Astrocyte of the cerebellum (primary cell): ENCODE results near the gene HM13.

Experiments used
- DNase-seq: peaks from one replicate; pipeline ENCODE4 v3.0.0-alpha.2; 2011; ENCODE audit warnings: low read depth
- H3K4me3 ChIP-seq: 2 replicates; pipeline ENCODE4 v1.5.1; 2011; ENCODE audit warnings: mild to moderate bottlenecking, low read depth, low read length, moderate library complexity
- CTCF ChIP-seq: IDR thresholded peaks from 2 replicates; pipeline ENCODE4 v1.5.1; 2012; ENCODE audit warnings: low read length, low read depth, moderate library complexity, mild to moderate bottlenecking; ENCODE audit errors: missing control alignments
- in situ Hi-C: cut with HindIII; loops from 2 replicates; pipeline ENCODE4 v1.10.0; 2017; ENCODE audit warnings: low sequenced_read_pairs

The HM13 gene

GRCh38 chr20:31547720-31548298, 33.6 kb downstream of the HM13 start:
- DNase-seq, result no peak
- no peak for TF ChIP-seq CTCF
- H3K4me3 ChIP-seq, result peak overlapping the region; percentile 36
- in situ Hi-C loops, result no loop called here

GRCh38 chr20:31548820-31549512, 34.7 kb downstream of the HM13 start:
- in situ Hi-C loops, result no loop called here
- no peak overlapping the region for H3K4me3 ChIP-seq
- no peak for TF ChIP-seq CTCF
- DNase-seq, result no peak

- no peak for TF ChIP-seq CTCF
- DNase-seq, result no peak
- H3K4me3 ChIP-seq, result no peak overlapping the region
- in situ Hi-C loops, result no loop called here
Observed at GRCh38 chr20:31549513-31549880, 35.3 kb downstream of the HM13 start.

- no peak for DNase-seq
- no peak overlapping the region for H3K4me3 ChIP-seq
- in situ Hi-C loops, result no loop called here
- no peak for TF ChIP-seq CTCF
Observed at GRCh38 chr20:31550099-31550498, 35.9 kb downstream of the HM13 start.

- no peak for TF ChIP-seq CTCF
- H3K4me3 ChIP-seq, result no peak overlapping the region
- in situ Hi-C loops, result no loop called here
- DNase-seq, result no peak
Observed at GRCh38 chr20:31551163-31552081, 37.2 kb downstream of the HM13 start.

GRCh38 chr20:31555203-31555775, 41.0 kb downstream of the HM13 start:
- no peak for TF ChIP-seq CTCF
- no peak overlapping the region for H3K4me3 ChIP-seq
- in situ Hi-C loops, result no loop called here
- no peak for DNase-seq
